ENCODE measurements around the gene ANKRD6. TPM values are rescaled to one million over a fixed set of nuclear protein-coding genes. Genes with fewer than 3 reads are reported as not detected.
A peak's percentile ranks its signal among the peaks of the same experiment; 100 is the strongest.

ANKRD6 gene
- total RNA-seq, 2 experiments from 2014 or later = 2.4 to 7.0 TPM

DNA sequence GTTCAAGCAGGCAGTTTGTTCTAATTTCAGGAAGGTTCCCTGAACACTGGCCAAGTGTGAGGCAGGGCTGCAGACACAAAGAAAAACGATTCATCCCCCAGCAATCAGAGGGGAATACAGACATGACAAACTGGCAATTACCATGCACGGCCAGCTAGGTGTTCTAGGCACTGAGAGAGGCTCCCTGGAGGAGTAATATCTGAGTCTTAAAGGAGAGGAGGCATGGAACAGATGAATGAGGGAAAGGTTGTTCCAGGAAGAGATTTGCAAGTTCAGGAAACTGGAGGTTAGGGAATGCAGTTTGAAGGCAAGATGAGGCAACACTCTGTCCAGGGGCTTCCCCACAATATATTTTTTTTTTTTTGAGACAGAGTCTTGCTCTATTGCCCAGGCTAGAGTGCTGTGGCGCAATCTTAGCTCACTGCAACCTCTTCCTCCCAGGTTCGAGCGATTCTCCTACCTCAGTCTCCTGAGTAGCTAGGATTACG is 32.0 kb upstream of the ANKRD6 start:
- no TSS peak for BruUV-seq (replicated peaks)
- Histone ChIP-seq H3K4me1 (ENCODE audit: insufficient read depth, low read length, poor library complexity, severe bottlenecking) (peaks cover 39% of the 10 kb centered on the region), H3K4me2 (ENCODE audit: low read length) (peak overlapping the region; percentile 39; the same call in 1 of the 2 replicates), H3K27ac (ENCODE audit: low read depth, low read length, poor library complexity, severe bottlenecking) (no peak overlapping the region), H4K20me1 (ENCODE audit: insufficient read depth, low read length) (no peaks in the 10 kb centered on the region), H3K36me3 (ENCODE audit: insufficient read depth, low read length) (peaks cover 4% of the 10 kb centered on the region; the same call in 1 of the 2 replicates), H3K9me2 (ENCODE audit: insufficient read depth, low read length) (no peaks in the 10 kb centered on the region), H3K9me3 (ENCODE audit: low read length) (no peaks in the 10 kb centered on the region), H3K4me3 (ENCODE audit: low read depth, low read length, poor library complexity, severe bottlenecking) (no peak overlapping the region), H3K79me2 (ENCODE audit: insufficient read depth, low read depth, low read length) (peaks cover 6% of the 10 kb centered on the region; the same call in 1 of the 2 replicates), H2AFZ (ENCODE audit: low read length) (no peak overlapping the region)
- POLR2A ChIA-PET = interaction anchor here (0.8 to 4.7 kb wide), 6 partner anchors 9 to 47 kb away, joined by 3 to 26 read pairs (median 5); no protein-coding TSS in a partner anchor
- intact Hi-C loops (cut with micrococcal nuclease; ENCODE audit: unreplicated experiment) = no loop called here
- no peak for TF ChIP-seq EZH2phosphoT487 (IDR thresholded peaks at IDR 0.05; ENCODE audit: borderline replicate concordance, low read depth, low read length)
- TF ChIP-seq, protein P1, sequence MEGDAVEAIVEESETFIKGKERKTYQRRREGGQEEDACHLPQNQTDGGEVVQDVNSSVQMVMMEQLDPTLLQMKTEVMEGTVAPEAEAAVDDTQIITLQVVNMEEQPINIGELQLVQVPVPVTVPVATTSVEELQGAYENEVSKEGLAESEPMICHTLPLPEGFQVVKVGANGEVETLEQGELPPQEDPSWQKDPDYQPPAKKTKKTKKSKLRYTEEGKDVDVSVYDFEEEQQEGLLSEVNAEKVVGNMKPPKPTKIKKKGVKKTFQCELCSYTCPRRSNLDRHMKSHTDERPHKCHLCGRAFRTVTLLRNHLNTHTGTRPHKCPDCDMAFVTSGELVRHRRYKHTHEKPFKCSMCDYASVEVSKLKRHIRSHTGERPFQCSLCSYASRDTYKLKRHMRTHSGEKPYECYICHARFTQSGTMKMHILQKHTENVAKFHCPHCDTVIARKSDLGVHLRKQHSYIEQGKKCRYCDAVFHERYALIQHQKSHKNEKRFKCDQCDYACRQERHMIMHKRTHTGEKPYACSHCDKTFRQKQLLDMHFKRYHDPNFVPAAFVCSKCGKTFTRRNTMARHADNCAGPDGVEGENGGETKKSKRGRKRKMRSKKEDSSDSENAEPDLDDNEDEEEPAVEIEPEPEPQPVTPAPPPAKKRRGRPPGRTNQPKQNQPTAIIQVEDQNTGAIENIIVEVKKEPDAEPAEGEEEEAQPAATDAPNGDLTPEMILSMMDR (conservative IDR thresholded peaks at IDR 0.05; ENCODE audit: low read length) = no peak
- DNase-seq (ENCODE audit: low spot score) = no peak
- CTCF ChIA-PET (ENCODE audit: unreplicated experiment) = interaction anchor here (0.6 kb wide), 2 partner anchors 195 to 467 kb away, joined by 3 read pairs; no protein-coding TSS in a partner anchor

DNA sequence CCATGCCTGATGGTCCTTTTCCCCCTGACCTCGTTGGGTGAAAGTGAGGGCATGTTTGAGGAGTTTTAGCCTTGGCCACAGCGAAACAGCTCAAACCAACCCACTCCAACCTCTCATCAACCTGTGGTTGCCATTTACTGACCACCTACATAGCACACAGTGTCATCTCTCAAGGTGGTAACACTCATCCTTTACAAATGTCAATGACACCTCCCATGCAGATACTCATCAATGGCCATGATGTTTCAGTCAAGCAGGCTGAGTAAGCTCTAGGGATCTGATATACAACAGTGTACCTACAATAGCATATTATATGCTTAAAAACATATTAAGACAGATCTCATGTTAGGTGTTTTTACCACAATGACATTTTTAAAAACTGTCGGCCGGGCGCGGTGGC is 30.2 kb upstream of the ANKRD6 start:
- intact Hi-C loops (cut with micrococcal nuclease; ENCODE audit: unreplicated experiment) = no loop called here
- Histone ChIP-seq H4K20me1 (ENCODE audit: insufficient read depth, low read length) (no peaks in the 10 kb centered on the region), H3K9me3 (ENCODE audit: low read length) (no peaks in the 10 kb centered on the region), H3K4me2 (ENCODE audit: low read length) (no peak overlapping the region), H3K4me3 (ENCODE audit: low read depth, low read length, poor library complexity, severe bottlenecking) (no peak overlapping the region), H3K79me2 (ENCODE audit: insufficient read depth, low read depth, low read length) (peaks cover 4% of the 10 kb centered on the region; the same call in 1 of the 2 replicates), H2AFZ (ENCODE audit: low read length) (no peak overlapping the region), H3K9me2 (ENCODE audit: insufficient read depth, low read length) (no peaks in the 10 kb centered on the region), H3K4me1 (ENCODE audit: insufficient read depth, low read length, poor library complexity, severe bottlenecking) (peaks cover 39% of the 10 kb centered on the region), H3K27ac (ENCODE audit: low read depth, low read length, poor library complexity, severe bottlenecking) (no peak overlapping the region), H3K36me3 (ENCODE audit: insufficient read depth, low read length) (no peaks in the 10 kb centered on the region)
- ChIA-PET CTCF (ENCODE audit: unreplicated experiment) (no interaction called here), POLR2A (interaction anchor here (0.6 to 4.7 kb wide), 3 partner anchors 8 to 61 kb away, joined by 5 to 26 read pairs (median 15); no protein-coding TSS in a partner anchor)
- DNase-seq (ENCODE audit: low spot score) = no peak
- TF ChIP-seq, protein P1 (conservative IDR thresholded peaks at IDR 0.05; ENCODE audit: low read length) = no peak
- TF ChIP-seq EZH2phosphoT487 (IDR thresholded peaks at IDR 0.05; ENCODE audit: borderline replicate concordance, low read depth, low read length) = no peak
- no TSS peak for BruUV-seq (replicated peaks)

DNA sequence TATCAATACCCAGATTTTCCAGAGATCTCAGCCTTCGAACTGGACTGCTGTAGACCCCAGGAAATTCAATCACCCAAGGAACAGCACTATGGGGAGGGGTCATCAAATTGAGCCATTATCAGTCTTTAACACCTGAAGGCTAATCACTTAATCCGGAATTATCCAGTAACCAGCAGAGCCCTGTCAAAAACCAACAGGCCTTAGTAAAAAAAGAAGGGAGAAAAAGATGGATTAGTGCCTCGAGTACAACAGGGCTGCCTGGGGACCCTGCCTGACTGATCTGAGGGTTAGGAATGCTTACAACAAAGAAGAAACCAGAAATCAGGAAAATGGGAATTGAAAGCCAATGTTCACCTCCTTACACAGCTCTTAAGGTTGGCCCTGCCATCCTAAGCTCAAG is 28.4 kb upstream of the ANKRD6 start:
- no peak overlapping the region for H2AFZ ChIP-seq (ENCODE audit: low read length)
- POLR2A ChIA-PET = interaction anchor here (0.5 to 2.1 kb wide), 4 partner anchors 13 to 54 kb away, joined by 3 to 9 read pairs (median 4); no protein-coding TSS in a partner anchor

More for the DNA sequence above, 28.4 kb upstream of the ANKRD6 start:
- Histone ChIP-seq H3K4me3 (ENCODE audit: low read depth, low read length, poor library complexity, severe bottlenecking) (no peak overlapping the region), H3K4me2 (ENCODE audit: low read length) (no peak overlapping the region), H3K79me2 (ENCODE audit: insufficient read depth, low read depth, low read length) (peaks cover 10% of the 10 kb centered on the region), H3K4me1 (ENCODE audit: insufficient read depth, low read length, poor library complexity, severe bottlenecking) (peaks cover 35% of the 10 kb centered on the region), H3K27ac (ENCODE audit: low read depth, low read length, poor library complexity, severe bottlenecking) (no peak overlapping the region), H3K9me3 (ENCODE audit: low read length) (no peaks in the 10 kb centered on the region), H4K20me1 (ENCODE audit: insufficient read depth, low read length) (no peaks in the 10 kb centered on the region), H3K9me2 (ENCODE audit: insufficient read depth, low read length) (no peaks in the 10 kb centered on the region), H3K36me3 (ENCODE audit: insufficient read depth, low read length) (no peaks in the 10 kb centered on the region)
- intact Hi-C loops (cut with micrococcal nuclease; ENCODE audit: unreplicated experiment) = no loop called here
- DNase-seq (ENCODE audit: low spot score) = no peak
- no TSS peak for BruUV-seq (replicated peaks)
- TF ChIP-seq, protein P1 (conservative IDR thresholded peaks at IDR 0.05; ENCODE audit: low read length) = no peak
- CTCF ChIA-PET (ENCODE audit: unreplicated experiment) = no interaction called here
